ENCODE results near the gene DLEC1. TPM values are rescaled to one million over a fixed set of nuclear protein-coding genes. Genes with fewer than 3 reads are reported as not detected.

The DLEC1 gene
- total and polyA plus RNA-seq, 2 experiments from 2014 or later: 0.31 to 0.66 TPM

DNA sequence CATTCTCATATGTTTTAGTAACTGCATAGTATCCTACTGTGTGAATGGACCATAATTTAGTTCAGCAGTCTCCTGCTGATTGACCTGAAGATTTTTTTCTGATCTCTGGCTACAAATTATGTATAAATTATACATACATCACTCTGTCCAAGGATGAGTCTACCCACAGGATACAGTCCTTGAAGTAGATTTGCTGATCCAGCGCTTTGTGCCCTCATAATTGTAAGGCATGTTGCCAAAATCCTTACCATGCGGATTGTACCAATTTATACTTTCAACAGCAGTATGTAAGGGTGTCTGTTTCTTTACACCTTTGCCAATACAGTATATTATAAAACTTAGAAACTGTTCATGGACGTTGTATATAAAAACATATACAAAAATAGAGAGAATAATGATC, 51.4 kb downstream of the DLEC1 start (continued):
- TF ChIP-seq ZNF462 (CRISPR knock-in tag; IDR thresholded peaks at IDR 0.05): no peak

DNA sequence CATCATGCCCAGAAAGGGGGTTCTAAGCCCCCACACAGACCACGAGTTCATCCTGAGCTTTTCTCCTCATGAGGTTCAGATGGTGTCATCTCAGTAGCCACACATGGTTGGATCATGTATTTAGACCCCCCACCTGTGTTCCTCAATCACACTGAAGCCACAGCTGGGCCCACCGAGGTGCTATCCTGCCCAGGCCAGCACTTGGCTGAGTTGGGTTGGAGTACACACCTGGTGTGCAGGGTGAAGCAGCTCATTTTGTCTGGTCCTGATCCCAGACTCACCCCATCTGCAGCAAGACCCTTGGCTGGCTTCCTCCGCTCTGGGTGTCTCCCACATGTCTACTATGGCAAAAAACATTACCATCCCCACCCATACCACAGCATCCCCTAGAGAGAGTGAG, 56.0 kb downstream of the DLEC1 start:
- no peak for ATAC-seq
- Histone ChIP-seq H3K36me3 (ENCODE audit: insufficient read depth) (no peaks in the 10 kb centered on the region), H3K4me2 (no peak overlapping the region), H4K20me1 (replicated peaks; ENCODE audit: insufficient read depth) (no peaks in the 10 kb centered on the region; the same call in 1 of the 2 replicates), H3K27ac (ENCODE audit: low read depth) (no peak overlapping the region), H3K9me2 (ENCODE audit: insufficient read depth) (no peaks in the 10 kb centered on the region), H3F3A (replicated peaks; ENCODE audit: low read depth) (no peaks in the 10 kb centered on the region), H3K4me1 (ENCODE audit: insufficient read depth) (peaks cover 7% of the 10 kb centered on the region), H3K4me3 (no peak overlapping the region), H2AFZ (no peak overlapping the region), H3K27me3 (ENCODE audit: insufficient read depth) (no peaks in the 10 kb centered on the region), H3K79me2 (replicated peaks; ENCODE audit: insufficient read depth) (no peaks in the 10 kb centered on the region)
- no peaks in the 10 kb centered on the region for H3K9me3 Mint-ChIP-seq
- no peaks in the 10 kb centered on the region for H3K36me3 Mint-ChIP-seq (ENCODE audit: low read depth)
- no peak overlapping the region for H3K27ac Mint-ChIP-seq
- DNase-seq (ENCODE audit: low spot score): no peak
- H3K4me3 Mint-ChIP-seq: no peak overlapping the region
- peaks cover 11% of the 10 kb centered on the region for H3K27me3 Mint-ChIP-seq (ENCODE audit: insufficient read depth, low read depth, poor library complexity)
- H3K4me1 Mint-ChIP-seq: peaks cover 21% of the 10 kb centered on the region
- no peak for TF ChIP-seq ZNF331 (CRISPR knock-in tag; IDR thresholded peaks at IDR 0.05; ENCODE audit: low read depth)
- TF ChIP-seq REST (IDR thresholded peaks at IDR 0.05; ENCODE audit: unreplicated experiment): no peak
- no peak for TF ChIP-seq ZNF114 (CRISPR knock-in tag; IDR thresholded peaks at IDR 0.05)
- no peak for TF ChIP-seq POLR2AphosphoS5 (IDR thresholded peaks at IDR 0.05; ENCODE audit: low read depth)
- TF ChIP-seq, protein P1, sequence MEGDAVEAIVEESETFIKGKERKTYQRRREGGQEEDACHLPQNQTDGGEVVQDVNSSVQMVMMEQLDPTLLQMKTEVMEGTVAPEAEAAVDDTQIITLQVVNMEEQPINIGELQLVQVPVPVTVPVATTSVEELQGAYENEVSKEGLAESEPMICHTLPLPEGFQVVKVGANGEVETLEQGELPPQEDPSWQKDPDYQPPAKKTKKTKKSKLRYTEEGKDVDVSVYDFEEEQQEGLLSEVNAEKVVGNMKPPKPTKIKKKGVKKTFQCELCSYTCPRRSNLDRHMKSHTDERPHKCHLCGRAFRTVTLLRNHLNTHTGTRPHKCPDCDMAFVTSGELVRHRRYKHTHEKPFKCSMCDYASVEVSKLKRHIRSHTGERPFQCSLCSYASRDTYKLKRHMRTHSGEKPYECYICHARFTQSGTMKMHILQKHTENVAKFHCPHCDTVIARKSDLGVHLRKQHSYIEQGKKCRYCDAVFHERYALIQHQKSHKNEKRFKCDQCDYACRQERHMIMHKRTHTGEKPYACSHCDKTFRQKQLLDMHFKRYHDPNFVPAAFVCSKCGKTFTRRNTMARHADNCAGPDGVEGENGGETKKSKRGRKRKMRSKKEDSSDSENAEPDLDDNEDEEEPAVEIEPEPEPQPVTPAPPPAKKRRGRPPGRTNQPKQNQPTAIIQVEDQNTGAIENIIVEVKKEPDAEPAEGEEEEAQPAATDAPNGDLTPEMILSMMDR (conservative IDR thresholded peaks at IDR 0.05; ENCODE audit: low read depth in 2 of 2): no peak

All from GM23338 (cell line).